ENCODE results near the gene PARVG. TPM values are rescaled to one million over a fixed set of nuclear protein-coding genes. Genes with fewer than 3 reads are reported as not detected.
A peak's percentile ranks its signal among the peaks of the same experiment; 100 is the strongest.

PARVG gene
- total and polyA plus RNA-seq, 12 donors, result 1.4 to 61.1 (median 14.8) TPM

DNA sequence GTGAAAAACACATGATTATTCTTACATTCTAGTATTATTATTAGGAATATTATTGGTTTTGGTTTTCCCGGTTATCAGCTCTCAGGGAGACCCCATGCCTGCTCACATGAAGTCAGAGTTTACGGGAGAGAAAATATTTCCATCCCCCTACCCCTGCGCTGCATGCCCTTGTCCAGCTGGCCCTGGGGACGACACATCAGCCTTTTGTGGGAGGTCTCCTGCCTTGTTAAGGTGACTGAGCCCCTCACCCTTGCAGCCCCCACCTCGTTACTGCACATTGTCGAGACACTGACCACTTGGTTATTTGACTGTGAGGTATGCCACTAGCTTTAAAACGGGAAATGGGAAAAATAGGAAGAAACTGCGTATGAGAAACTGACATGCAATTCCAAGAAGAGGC lies 63.0 kb downstream of the PARVG start:
- Histone ChIP-seq H3K9me3 (replicated peaks in 1 of 3) (no peaks in the 10 kb centered on the region), H3K27me3 (no peaks in the 10 kb centered on the region), H3K27ac (no peak overlapping the region), H3K4me3 (no peak overlapping the region), H3K36me3 (replicated peaks in 1 of 2) (no peaks in the 10 kb centered on the region), H3K4me1 (replicated peaks in 1 of 2) (no peaks in the 10 kb centered on the region)
- WGBS, 4 donors, result 66 to 82% (median 76%) methylated on average over 8 of the region's 8 CpGs
- DNase-seq, result peak in 1 of 7 donors; percentile 27
- TF ChIP-seq POLR2A (IDR thresholded peaks at IDR 0.05) (no peak), CTCF (IDR thresholded peaks at IDR 0.05) (no peak)
- intact Hi-C loops (cut with DNase I), result no loop called here

DNA sequence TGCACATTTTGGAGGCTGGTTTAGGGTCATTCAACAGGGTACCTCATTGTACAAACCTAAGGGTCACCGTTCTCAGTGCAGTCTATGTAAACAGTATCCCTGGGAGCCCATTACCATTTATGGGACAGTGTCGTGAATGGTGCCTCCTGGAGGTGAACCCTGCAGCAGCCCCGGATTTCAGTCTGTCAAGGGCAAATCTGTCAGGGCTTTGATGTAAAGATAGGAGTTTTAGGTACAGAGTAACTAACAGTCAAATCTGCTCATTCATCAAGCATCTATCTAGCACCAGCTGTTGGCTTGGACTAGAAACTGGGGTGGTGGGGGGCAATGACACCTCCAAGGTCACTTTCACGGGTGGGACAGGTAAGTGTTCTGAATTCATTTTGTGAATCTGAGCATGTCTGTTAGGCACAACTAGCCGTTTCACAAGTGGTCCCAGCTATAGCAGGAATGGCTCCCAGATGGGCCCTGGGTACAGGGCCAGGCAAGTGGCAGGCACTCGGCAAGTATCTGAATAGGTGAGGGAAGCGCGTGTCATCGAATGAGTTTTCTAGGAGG lies 63.6 kb downstream of the PARVG start:
- peak in 1 of 7 donors; percentile 25 for DNase-seq
- Histone ChIP-seq H3K27me3 (no peaks in the 10 kb centered on the region), H3K27ac (no peak overlapping the region), H3K4me1 (replicated peaks in 1 of 2) (no peaks in the 10 kb centered on the region), H3K36me3 (replicated peaks in 1 of 2) (no peaks in the 10 kb centered on the region), H3K9me3 (replicated peaks in 1 of 3) (no peaks in the 10 kb centered on the region), H3K4me3 (no peak overlapping the region)
- TF ChIP-seq POLR2A (IDR thresholded peaks at IDR 0.05), result no peak
- no peak for TF ChIP-seq CTCF (IDR thresholded peaks at IDR 0.05)
- WGBS, 4 donors, result 75 to 83% (median 79%) methylated on average over 9 of the region's 9 CpGs
- intact Hi-C loops (cut with DNase I), result no loop called here

GRCh38 chr22:44245438-44245837 lies 64.7 kb downstream of the PARVG start:
- H3K9me3 ChIP-seq (replicated peaks in 1 of 3), result no peaks in the 10 kb centered on the region
- H3K4me1 ChIP-seq (replicated peaks in 1 of 2), result no peaks in the 10 kb centered on the region
- intact Hi-C loops (cut with DNase I), result no loop called here
- WGBS, 4 donors, result 75 to 90% (median 82%) methylated on average over 5 to 7 of the region's 7 CpGs
- H3K36me3 ChIP-seq (replicated peaks in 1 of 2), result no peaks in the 10 kb centered on the region
- TF ChIP-seq POLR2A (IDR thresholded peaks at IDR 0.05) (no peak), CTCF (IDR thresholded peaks at IDR 0.05) (no peak)
- no peak overlapping the region for H3K27ac ChIP-seq
- H3K27me3 ChIP-seq, result no peaks in the 10 kb centered on the region
- DNase-seq, result peak in 2 of 7 donors; percentile 6 to 28
- no peak overlapping the region for H3K4me3 ChIP-seq

GRCh38 chr22:44245867-44246266 lies 65.1 kb downstream of the PARVG start:
- Histone ChIP-seq H3K4me3 (no peak overlapping the region), H3K9me3 (replicated peaks in 1 of 3) (no peaks in the 10 kb centered on the region), H3K27me3 (no peaks in the 10 kb centered on the region), H3K4me1 (replicated peaks in 1 of 2) (no peaks in the 10 kb centered on the region), H3K27ac (no peak overlapping the region), H3K36me3 (replicated peaks in 1 of 2) (no peaks in the 10 kb centered on the region)
- DNase-seq, result peak in 1 of 7 donors; percentile 35
- TF ChIP-seq CTCF (IDR thresholded peaks at IDR 0.05) (no peak), POLR2A (IDR thresholded peaks at IDR 0.05) (no peak)
- WGBS, 4 donors, result 81 to 93% (median 87%) methylated on average over 7 to 8 of the region's 8 CpGs
- intact Hi-C loops (cut with DNase I), result no loop called here
